Endothelial cell (in vitro differentiated cells): ENCODE measurements around the gene GALNT6. TPM values are rescaled to one million over a fixed set of nuclear protein-coding genes. Genes with fewer than 3 reads are reported as not detected.

ENCODE experiments used
- DNase-seq: peaks from one replicate; pipeline ENCODE4 v3.0.0; 2021; ENCODE audit warnings: low spot score
- H3K27ac Mint-ChIP-seq: one replicate; pipeline ENCODE4 v1.8.0; 2021; ENCODE audit warnings: mixed read lengths, inconsistent platforms; ENCODE audit not compliant: unreplicated experiment
- H3K27me3 Mint-ChIP-seq: one replicate; pipeline ENCODE4 v1.8.0; 2021; ENCODE audit warnings: mild to moderate bottlenecking, moderate library complexity, mixed read lengths, inconsistent platforms; ENCODE audit not compliant: unreplicated experiment
- H3K36me3 Mint-ChIP-seq: one replicate; pipeline ENCODE4 v1.8.0; 2021; ENCODE audit warnings: mild to moderate bottlenecking, low read depth, mixed read lengths, inconsistent platforms; ENCODE audit not compliant: unreplicated experiment
- H3K4me1 Mint-ChIP-seq: one replicate; pipeline ENCODE4 v1.8.0; 2021; ENCODE audit warnings: mild to moderate bottlenecking, mixed read lengths, inconsistent platforms; ENCODE audit not compliant: unreplicated experiment
- H3K4me3 Mint-ChIP-seq: one replicate; pipeline ENCODE4 v1.8.0; 2021; ENCODE audit warnings: mild to moderate bottlenecking, mixed read lengths, inconsistent platforms; ENCODE audit not compliant: unreplicated experiment
- H3K9me3 Mint-ChIP-seq: one replicate; pipeline ENCODE4 v1.8.0; 2021; ENCODE audit warnings: mixed read lengths, inconsistent platforms; ENCODE audit not compliant: unreplicated experiment
- total RNA-seq: library from RNA; stranded (reverse); fragmentation: NEBNext Ultra II Directional; extraction: Animal tissue kit (Norgen Biotek cat#: 25700); gene quantifications from one replicate; pipeline ENCODE4 v1.2.1, GENCODE V29; 2021; ENCODE audit not compliant: unreplicated experiment
- TF ChIP-seq, protein P1 (sequence below): fragments of 200-600 bp; sonication (generic); IDR thresholded peaks from one replicate; pipeline ENCODE4 v1.5.0; 2021; ENCODE audit warnings: antibody characterized with exemption; ENCODE audit not compliant: unreplicated experiment

GALNT6 gene
- total RNA-seq, 1 donor from 2014 or later: 12.5 TPM

DNA sequence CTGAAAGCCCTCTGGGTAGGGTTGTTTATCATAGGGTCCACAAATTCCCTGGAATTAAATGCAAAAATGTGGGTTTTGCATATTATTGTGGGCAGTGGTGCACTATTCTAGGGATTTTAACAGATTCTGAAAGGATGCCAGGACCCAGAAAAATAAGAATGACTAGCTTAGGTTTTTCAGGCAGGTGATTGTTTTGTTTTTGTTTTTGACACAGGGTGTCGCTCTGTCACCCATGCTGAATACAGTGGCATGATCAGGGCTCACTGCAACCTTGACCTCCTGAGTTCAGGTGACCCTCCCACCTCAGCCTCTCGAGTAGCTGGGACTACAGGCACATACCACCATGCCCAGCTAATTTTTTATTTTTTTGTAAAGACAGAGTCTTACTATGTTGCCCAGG, 19.2 kb downstream of the GALNT6 start:
- Mint-ChIP-seq H3K9me3 (no peaks in the 10 kb centered on the region), H3K36me3 (peaks cover 8% of the 10 kb centered on the region), H3K4me3 (no peak overlapping the region), H3K4me1 (peaks cover 46% of the 10 kb centered on the region), H3K27ac (peak overlapping the region; percentile 73), H3K27me3 (peaks cover 3% of the 10 kb centered on the region)
- DNase-seq: no peak
- TF ChIP-seq, protein P1, sequence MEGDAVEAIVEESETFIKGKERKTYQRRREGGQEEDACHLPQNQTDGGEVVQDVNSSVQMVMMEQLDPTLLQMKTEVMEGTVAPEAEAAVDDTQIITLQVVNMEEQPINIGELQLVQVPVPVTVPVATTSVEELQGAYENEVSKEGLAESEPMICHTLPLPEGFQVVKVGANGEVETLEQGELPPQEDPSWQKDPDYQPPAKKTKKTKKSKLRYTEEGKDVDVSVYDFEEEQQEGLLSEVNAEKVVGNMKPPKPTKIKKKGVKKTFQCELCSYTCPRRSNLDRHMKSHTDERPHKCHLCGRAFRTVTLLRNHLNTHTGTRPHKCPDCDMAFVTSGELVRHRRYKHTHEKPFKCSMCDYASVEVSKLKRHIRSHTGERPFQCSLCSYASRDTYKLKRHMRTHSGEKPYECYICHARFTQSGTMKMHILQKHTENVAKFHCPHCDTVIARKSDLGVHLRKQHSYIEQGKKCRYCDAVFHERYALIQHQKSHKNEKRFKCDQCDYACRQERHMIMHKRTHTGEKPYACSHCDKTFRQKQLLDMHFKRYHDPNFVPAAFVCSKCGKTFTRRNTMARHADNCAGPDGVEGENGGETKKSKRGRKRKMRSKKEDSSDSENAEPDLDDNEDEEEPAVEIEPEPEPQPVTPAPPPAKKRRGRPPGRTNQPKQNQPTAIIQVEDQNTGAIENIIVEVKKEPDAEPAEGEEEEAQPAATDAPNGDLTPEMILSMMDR: no peak

DNA sequence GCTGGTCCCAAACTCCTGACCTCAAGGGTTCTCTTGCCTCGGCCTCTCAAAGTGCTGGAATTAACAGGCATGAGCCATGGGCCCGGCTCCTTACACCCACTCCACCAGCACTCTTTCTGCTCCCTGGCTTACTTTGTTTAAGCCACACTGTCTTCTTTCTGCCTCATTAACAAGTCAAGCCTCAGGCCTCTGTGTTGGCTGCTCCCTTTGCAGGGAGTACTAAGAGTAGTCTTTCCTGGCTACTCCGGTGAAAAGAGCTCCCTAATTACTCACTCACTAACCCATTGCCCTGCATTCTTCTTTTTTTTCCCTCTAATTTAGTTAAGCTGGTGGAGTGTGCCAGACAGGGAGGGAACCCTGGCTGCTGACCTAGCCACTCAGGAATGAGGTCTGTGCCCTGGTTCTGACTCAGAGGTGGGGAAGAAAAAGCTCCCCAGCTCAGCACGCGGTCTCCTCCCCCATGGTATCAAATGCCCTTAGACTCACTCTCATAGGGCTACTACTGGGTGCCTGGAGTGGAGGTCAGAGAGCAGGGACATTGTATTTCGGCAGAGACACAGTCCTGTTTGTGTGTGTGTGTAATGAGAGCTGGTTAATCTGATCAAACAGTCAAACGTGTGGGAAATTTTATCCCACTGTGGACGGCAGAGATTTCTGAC, 19.8 kb downstream of the GALNT6 start:
- H3K9me3 Mint-ChIP-seq: no peaks in the 10 kb centered on the region
- H3K27ac Mint-ChIP-seq: peak overlapping the region; percentile 73
- H3K4me3 Mint-ChIP-seq: peak overlapping the region; percentile 56
- no peak for DNase-seq
- TF ChIP-seq, protein P1: no peak
- peaks cover 3% of the 10 kb centered on the region for H3K27me3 Mint-ChIP-seq
- H3K4me1 Mint-ChIP-seq: peaks cover 46% of the 10 kb centered on the region
- peaks cover 8% of the 10 kb centered on the region for H3K36me3 Mint-ChIP-seq

DNA sequence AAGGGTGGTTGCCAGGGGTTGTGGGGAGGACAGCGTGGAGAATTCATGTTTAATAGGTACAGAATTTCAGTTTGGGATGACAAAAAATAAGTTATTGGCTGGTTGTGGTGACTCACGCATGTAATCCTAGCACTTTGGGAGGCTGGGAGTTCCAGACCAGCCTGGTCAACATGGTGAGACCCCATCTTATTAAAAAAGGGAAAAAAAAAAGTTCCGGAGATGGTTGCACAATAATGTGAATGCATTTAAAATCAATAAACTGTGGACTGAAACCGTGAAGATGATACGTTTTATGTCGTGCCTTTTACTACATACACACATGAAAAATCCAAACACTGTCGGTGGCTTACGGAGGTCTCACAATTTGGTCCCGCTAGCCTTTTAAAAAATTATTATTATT, 20.5 kb downstream of the GALNT6 start:
- no peak overlapping the region for H3K4me3 Mint-ChIP-seq
- peaks cover 3% of the 10 kb centered on the region for H3K27me3 Mint-ChIP-seq
- peaks cover 46% of the 10 kb centered on the region for H3K4me1 Mint-ChIP-seq
- no peaks in the 10 kb centered on the region for H3K9me3 Mint-ChIP-seq
- peaks cover 8% of the 10 kb centered on the region for H3K36me3 Mint-ChIP-seq
- DNase-seq: no peak
- TF ChIP-seq, protein P1: no peak
- no peak overlapping the region for H3K27ac Mint-ChIP-seq

DNA sequence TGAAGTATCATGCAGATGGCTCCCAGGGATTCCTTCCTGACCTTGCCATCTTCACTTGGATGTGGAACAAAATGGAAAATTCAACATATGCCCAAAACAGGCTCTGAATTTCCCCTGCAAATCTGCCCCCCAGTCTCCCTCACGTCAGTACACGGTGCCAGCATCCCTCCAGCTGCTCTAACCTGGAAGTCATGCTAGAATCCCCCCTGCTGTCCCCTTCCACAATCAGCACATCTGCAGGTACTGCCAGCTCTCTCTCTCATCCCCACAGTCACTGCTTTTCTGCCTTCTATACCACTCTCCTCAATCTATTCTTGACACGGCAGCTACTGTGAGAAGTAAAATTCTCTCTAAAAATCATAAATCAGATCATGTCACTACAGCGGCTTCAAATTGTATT, 21.6 kb downstream of the GALNT6 start:
- H3K4me1 Mint-ChIP-seq: peaks cover 38% of the 10 kb centered on the region
- no peak for DNase-seq
- TF ChIP-seq, protein P1: no peak
- H3K4me3 Mint-ChIP-seq: no peak overlapping the region
- H3K9me3 Mint-ChIP-seq: no peaks in the 10 kb centered on the region
- H3K36me3 Mint-ChIP-seq: peaks cover 8% of the 10 kb centered on the region
- H3K27me3 Mint-ChIP-seq: peaks cover 3% of the 10 kb centered on the region
- H3K27ac Mint-ChIP-seq: peak overlapping the region; percentile 21

DNA sequence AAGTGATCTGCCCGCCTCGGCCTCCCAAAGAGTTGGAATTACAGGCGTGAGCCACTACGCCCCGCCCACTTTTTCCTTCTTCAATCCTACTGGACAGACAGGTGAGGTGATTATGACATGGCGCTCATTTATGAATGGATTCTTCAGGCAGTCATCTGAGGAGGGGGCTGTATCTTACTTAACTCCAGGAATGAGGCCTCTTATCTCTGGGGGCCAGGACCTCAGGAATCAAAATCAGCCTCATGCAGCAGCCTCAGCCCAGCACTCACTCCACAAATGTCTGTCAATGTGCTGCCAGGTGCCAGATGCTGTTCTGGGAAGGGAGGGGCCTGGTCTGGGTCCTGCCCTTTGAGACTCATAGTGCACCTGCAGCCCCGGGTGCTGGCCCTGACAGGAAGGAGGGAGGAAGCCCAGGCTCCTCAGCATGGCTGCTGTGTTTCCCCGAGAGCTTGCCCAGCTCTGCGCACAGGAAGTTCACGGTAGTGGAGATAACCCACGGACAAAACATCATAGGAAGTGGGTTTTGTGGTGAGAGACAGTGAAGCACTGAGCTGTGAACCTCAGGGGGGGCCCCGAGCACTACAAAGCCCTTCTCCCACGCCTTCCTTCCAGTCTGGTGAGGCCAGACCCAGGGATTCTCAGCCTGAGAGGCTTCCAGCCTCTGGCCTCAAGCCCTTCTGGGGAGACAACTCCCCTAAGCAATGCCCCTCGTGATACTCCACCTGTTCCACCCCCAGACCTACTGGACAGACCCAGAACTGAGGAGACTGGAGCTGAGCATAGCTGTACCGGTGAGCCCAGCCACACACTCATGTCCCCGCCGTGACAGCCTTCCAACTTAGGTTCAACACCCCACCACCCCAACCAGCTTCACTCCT, 22.3 kb downstream of the GALNT6 start:
- peaks cover 33% of the 10 kb centered on the region for H3K4me1 Mint-ChIP-seq
- peaks cover 8% of the 10 kb centered on the region for H3K36me3 Mint-ChIP-seq
- no peaks in the 10 kb centered on the region for H3K9me3 Mint-ChIP-seq
- DNase-seq: peak; percentile 31
- TF ChIP-seq, protein P1: no peak
- H3K27me3 Mint-ChIP-seq: peaks cover 3% of the 10 kb centered on the region
- no peak overlapping the region for H3K4me3 Mint-ChIP-seq
- H3K27ac Mint-ChIP-seq: peak overlapping the region; percentile 52
